ENCODE measurements around the gene VAMP7. TPM values are rescaled to one million over a fixed set of nuclear protein-coding genes. Genes with fewer than 3 reads are reported as not detected.

VAMP7 gene
- total RNA-seq, 1 experiment from 2014 or later, result 19.9 TPM

GRCh38 chrX:155857561-155857960 is 23.6 kb upstream of the VAMP7 start:
- H3K56ac ChIP-seq (ENCODE audit: insufficient read length, low read depth, low read length), result no peak overlapping the region
- H3K14ac ChIP-seq (ENCODE audit: insufficient read depth, low read length), result no peak overlapping the region
- no peaks in the 10 kb centered on the region; a peak in 3 of 7 replicates for H3K36me3 Mint-ChIP-seq (ENCODE audit: insufficient read depth in 1 of 3, low read depth in 3 of 3)
- no peak overlapping the region for H2BK20ac ChIP-seq (ENCODE audit: low read depth, low read length, poor library complexity, severe bottlenecking)
- H3K4me1 ChIP-seq (ENCODE audit: insufficient read depth, low read length), result no peaks in the 10 kb centered on the region
- no peak overlapping the region for H3K9ac ChIP-seq (ENCODE audit: extremely low read depth, insufficient read length, low read length)
- H2BK5ac ChIP-seq (ENCODE audit: insufficient read length, low read length), result no peak overlapping the region
- H2BK15ac ChIP-seq (ENCODE audit: low read depth, low read length), result no peak overlapping the region
- no peak overlapping the region for H2AK5ac ChIP-seq (ENCODE audit: insufficient read length, low read length)
- no peaks in the 10 kb centered on the region for H3K79me2 ChIP-seq (ENCODE audit: insufficient read depth, low read length)
- no peak overlapping the region for H3K4ac ChIP-seq (ENCODE audit: low read depth, low read length)
- H3K4me3 Mint-ChIP-seq, result no peak overlapping the region
- peak; percentile 30 for DNase-seq
- no peaks in the 10 kb centered on the region for H3K9me3 ChIP-seq (ENCODE audit: control insufficient read depth, low read depth, low read length)
- no peak overlapping the region for H2BK120ac ChIP-seq (ENCODE audit: low read depth, low read length, poor library complexity, severe bottlenecking)
- H3K27me3 Mint-ChIP-seq (ENCODE audit: low read depth), result peaks cover 8% of the 10 kb centered on the region
- no peak overlapping the region for H4K5ac ChIP-seq (ENCODE audit: insufficient read length, low read depth, low read length)
- H3K18ac ChIP-seq (ENCODE audit: insufficient read length, low read depth, low read length), result no peak overlapping the region
- no peaks in the 10 kb centered on the region for H3K23me2 ChIP-seq (ENCODE audit: insufficient read length, low read depth, low read length, poor library complexity, severe bottlenecking)
- H3K27ac Mint-ChIP-seq, result no peak overlapping the region
- no peak overlapping the region for H2BK12ac ChIP-seq (ENCODE audit: insufficient read length, low read depth, low read length)
- no peak overlapping the region for H4K8ac ChIP-seq (replicated peaks; ENCODE audit: insufficient read length, low read depth, low read length)
- no peaks in the 10 kb centered on the region for H3K4me1 Mint-ChIP-seq
- no peak overlapping the region for H3T11ph ChIP-seq (ENCODE audit: low read length)
- H3K27ac ChIP-seq (ENCODE audit: insufficient read length, low read depth, low read length), result no peak overlapping the region
- H3K9me3 Mint-ChIP-seq, result peaks cover 66 to 69% of the 10 kb centered on the region in 2 experiments
- no peak overlapping the region for H2AFZ ChIP-seq (ENCODE audit: low read length)
- no peaks in the 10 kb centered on the region for H3K79me1 ChIP-seq (ENCODE audit: insufficient read depth, low read depth, low read length, poor library complexity, severe bottlenecking)
- no peak overlapping the region for H4K91ac ChIP-seq (ENCODE audit: insufficient read length, low read depth, low read length)
- WGBS (ENCODE audit: extremely low coverage, insufficient read length, low lambda C conversion rate), result no CpG with 5 or more reads among the region's 1 CpG
- TF ChIP-seq, protein P1, sequence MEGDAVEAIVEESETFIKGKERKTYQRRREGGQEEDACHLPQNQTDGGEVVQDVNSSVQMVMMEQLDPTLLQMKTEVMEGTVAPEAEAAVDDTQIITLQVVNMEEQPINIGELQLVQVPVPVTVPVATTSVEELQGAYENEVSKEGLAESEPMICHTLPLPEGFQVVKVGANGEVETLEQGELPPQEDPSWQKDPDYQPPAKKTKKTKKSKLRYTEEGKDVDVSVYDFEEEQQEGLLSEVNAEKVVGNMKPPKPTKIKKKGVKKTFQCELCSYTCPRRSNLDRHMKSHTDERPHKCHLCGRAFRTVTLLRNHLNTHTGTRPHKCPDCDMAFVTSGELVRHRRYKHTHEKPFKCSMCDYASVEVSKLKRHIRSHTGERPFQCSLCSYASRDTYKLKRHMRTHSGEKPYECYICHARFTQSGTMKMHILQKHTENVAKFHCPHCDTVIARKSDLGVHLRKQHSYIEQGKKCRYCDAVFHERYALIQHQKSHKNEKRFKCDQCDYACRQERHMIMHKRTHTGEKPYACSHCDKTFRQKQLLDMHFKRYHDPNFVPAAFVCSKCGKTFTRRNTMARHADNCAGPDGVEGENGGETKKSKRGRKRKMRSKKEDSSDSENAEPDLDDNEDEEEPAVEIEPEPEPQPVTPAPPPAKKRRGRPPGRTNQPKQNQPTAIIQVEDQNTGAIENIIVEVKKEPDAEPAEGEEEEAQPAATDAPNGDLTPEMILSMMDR (conservative IDR thresholded peaks at IDR 0.05), result peak; percentile 51
- no peaks in the 10 kb centered on the region for H4K20me1 ChIP-seq (ENCODE audit: control insufficient read depth, insufficient read depth, insufficient read length)
- no peak overlapping the region for H3K23ac ChIP-seq (ENCODE audit: insufficient read length, low read depth, low read length)
- H3K4me2 ChIP-seq (ENCODE audit: insufficient read depth, insufficient read length, low read length), result no peak overlapping the region
- no peaks in the 10 kb centered on the region for H3K27me3 ChIP-seq (ENCODE audit: insufficient read depth, low read length)

All from H9 (cell line).